H1 (cell line): Measurements from ENCODE around the gene IMPG2. TPM values are rescaled to one million over a fixed set of nuclear protein-coding genes. Genes with fewer than 3 reads are reported as not detected.

ENCODE experiments used
- CTCF ChIA-PET: fragments of 300-600 bp; sonication (Branson Sonifier 250); formaldehyde crosslinking; loops from one replicate; lab custom pipeline; 2021; ENCODE audit not compliant: partially characterized antibody; lab: Charles Lee
- POLR2A ChIA-PET: fragments of 300-600 bp; sonication (Branson Sonifier 250); formaldehyde crosslinking; loops from one replicate; lab custom pipeline; 2021; ENCODE audit warnings: inconsistent platforms; ENCODE audit not compliant: partially characterized antibody; lab: Charles Lee
- DNase-seq, 2 experiments: peaks; one replicate each; pipeline versions ENCODE4 v3.0.0 to v3.0.0-alpha.2; 2010 to 2022; ENCODE audit warnings: low spot score in 2 of 2, low read depth in 1 of 2, mixed read lengths in 1 of 2
- FAIRE-seq: peaks from 2 replicates; lab custom pipeline; 2011; peaks lifted over from hg19 to GRCh38; lab: Jason Lieb, UNC
- H2AFZ ChIP-seq: 2 replicates; pipeline ENCODE4 v1.8.1; 2012; ENCODE audit warnings: low read length, inconsistent platforms
- H2AK5ac ChIP-seq: 2 replicates; pipeline ENCODE4 v1.6.1; 2013; ENCODE audit warnings: low read depth, low read length
- H2BK120ac ChIP-seq: replicated peaks from 2 replicates; pipeline ENCODE3; 2013; ENCODE audit warnings: low read depth, low read length, inconsistent platforms
- H2BK12ac ChIP-seq: 2 replicates; pipeline ENCODE4 v1.6.1; 2013; ENCODE audit warnings: low read depth, low read length
- H2BK15ac ChIP-seq: 2 replicates; pipeline ENCODE4 v1.6.1; 2013; ENCODE audit warnings: low read length
- H2BK20ac ChIP-seq: 2 replicates; pipeline ENCODE4 v1.6.1; 2013; ENCODE audit warnings: low read length
- H2BK5ac ChIP-seq: 2 replicates; pipeline ENCODE4 v1.6.1; 2013; ENCODE audit warnings: low read depth, low read length
- H3K14ac ChIP-seq: 2 replicates; pipeline ENCODE4 v1.6.1; 2013; ENCODE audit warnings: inconsistent platforms; ENCODE audit not compliant: insufficient read length
- H3K18ac ChIP-seq: 2 replicates; pipeline ENCODE4 v1.6.1; 2013; ENCODE audit warnings: low read length; ENCODE audit errors: extremely low read depth
- H3K23ac ChIP-seq: 2 replicates; pipeline ENCODE4 v1.6.1; 2013; ENCODE audit warnings: inconsistent platforms; ENCODE audit not compliant: insufficient read length
- H3K23me2 ChIP-seq: 2 replicates; pipeline ENCODE4 v1.6.1; 2013; ENCODE audit warnings: low read depth, low read length
- H3K27ac ChIP-seq: 2 replicates; pipeline ENCODE4 v1.6.1; 2011; ENCODE audit warnings: low read depth, low read length, inconsistent platforms
- H3K27me3 ChIP-seq, 4 experiments: replicated peaks in 1 of 4; 1 replicate in 1 of 4; 2 replicates in 3 of 4; pipeline versions ENCODE4 v1.6.1 to v1.8.1; 2011 to 2013; ENCODE audit warnings: low read length in 3 of 4, mild to moderate bottlenecking in 3 of 4, inconsistent platforms in 2 of 4, mixed read lengths in 2 of 4, moderate library complexity in 1 of 4; ENCODE audit not compliant: control insufficient read depth in 3 of 4, insufficient read depth in 3 of 4; ENCODE audit errors: extremely low read depth in 1 of 4
- H3K36me3 ChIP-seq, 4 experiments: 2 replicates each; pipeline versions ENCODE4 v1.6.1 to v1.8.1; 2011 to 2013; ENCODE audit warnings: mild to moderate bottlenecking in 4 of 4, low read length in 3 of 4, moderate library complexity in 2 of 4, control low read depth in 1 of 4, inconsistent platforms in 1 of 4; ENCODE audit not compliant: insufficient read depth in 4 of 4, control insufficient read depth in 2 of 4
- H3K4ac ChIP-seq: replicated peaks from 2 replicates; pipeline ENCODE3; 2013; ENCODE audit warnings: low read length, low read depth, mixed read lengths, inconsistent platforms; ENCODE audit not compliant: insufficient read length
- H3K4me1 ChIP-seq, 4 experiments: replicated peaks in 1 of 4; 1 replicate in 1 of 4; 2 replicates in 3 of 4; pipeline versions ENCODE4 v1.6.1 to v1.8.1; 2011 to 2013; ENCODE audit warnings: low read length in 3 of 4, inconsistent platforms in 2 of 4, mixed read lengths in 1 of 4; ENCODE audit not compliant: insufficient read depth in 4 of 4, control insufficient read depth in 3 of 4
- H3K4me2 ChIP-seq, 2 experiments: 2 replicates each; pipeline versions ENCODE4 v1.6.1 to v1.8.1; 2011 to 2013; ENCODE audit warnings: low read depth in 2 of 2, low read length in 2 of 2, control low read depth in 1 of 2, inconsistent platforms in 1 of 2, mild to moderate bottlenecking in 1 of 2; ENCODE audit not compliant: insufficient read depth in 1 of 2
- H3K4me3 ChIP-seq, 4 experiments: fragments of 200-600, 300-600 bp in 1 of 4; sonication (generic), shearing (Covaris generic), sonication (Bioruptor Twin) in 1 of 4; 2 replicates each; pipeline versions ENCODE4 v1.5.1 to v1.8.1; 2011 to 2016; ENCODE audit warnings: low read length in 4 of 4, low read depth in 3 of 4, control low read depth in 2 of 4, inconsistent platforms in 2 of 4, mild to moderate bottlenecking in 2 of 4, mixed read lengths in 1 of 4, moderate library complexity in 1 of 4; ENCODE audit not compliant: insufficient read depth in 2 of 4; ENCODE audit errors: extremely low read depth in 1 of 4
- H3K56ac ChIP-seq: replicated peaks from 2 replicates; pipeline ENCODE3; 2013; ENCODE audit warnings: low read depth, mild to moderate bottlenecking, mixed read lengths, low read length, inconsistent platforms; ENCODE audit not compliant: insufficient read length
- H3K79me1 ChIP-seq: 2 replicates; pipeline ENCODE4 v1.6.1; 2013; ENCODE audit warnings: low read depth, low read length, control low read depth
- H3K79me2 ChIP-seq, 2 experiments: 2 replicates each; pipeline versions ENCODE4 v1.6.1 to v1.8.1; 2012 to 2013; ENCODE audit warnings: low read length in 2 of 2, mild to moderate bottlenecking in 2 of 2, inconsistent platforms in 1 of 2; ENCODE audit not compliant: insufficient read depth in 2 of 2, control insufficient read depth in 1 of 2
- H3K9ac ChIP-seq, 4 experiments: replicated peaks in 1 of 4; 1 replicate in 1 of 4; 2 replicates in 3 of 4; pipeline versions ENCODE4 v1.6.1 to v1.8.1; 2011 to 2013; ENCODE audit warnings: low read depth in 3 of 4, low read length in 3 of 4, control low read depth in 2 of 4, mild to moderate bottlenecking in 2 of 4, moderate library complexity in 2 of 4, inconsistent platforms in 1 of 4; ENCODE audit errors: extremely low read depth in 1 of 4
- H3K9me3 ChIP-seq, 2 experiments: 2 replicates each; pipeline versions ENCODE4 v1.6.1 to v1.8.1; 2012 to 2013; ENCODE audit warnings: mild to moderate bottlenecking in 2 of 2, moderate library complexity in 2 of 2, control low read depth in 1 of 2, inconsistent platforms in 1 of 2, low read depth in 1 of 2, low read length in 1 of 2, mixed read lengths in 1 of 2; ENCODE audit not compliant: insufficient read depth in 2 of 2
- H4K20me1 ChIP-seq, 2 experiments: replicated peaks in 1 of 2; 2 replicates each; pipeline versions ENCODE3 to v1.8.1; 2011 to 2013; ENCODE audit warnings: inconsistent platforms in 2 of 2, low read length in 2 of 2, mild to moderate bottlenecking in 1 of 2; ENCODE audit not compliant: insufficient read depth in 2 of 2, control insufficient read depth in 1 of 2
- H4K5ac ChIP-seq: 2 replicates; pipeline ENCODE4 v1.6.1; 2013; ENCODE audit warnings: low read length, low read depth, mixed read lengths, inconsistent platforms; ENCODE audit not compliant: insufficient read length
- H4K8ac ChIP-seq: 2 replicates; pipeline ENCODE4 v1.8.0; 2013; ENCODE audit warnings: mild to moderate bottlenecking, moderate library complexity, low read length, inconsistent platforms; ENCODE audit not compliant: insufficient read depth; ENCODE audit errors: extremely low read depth
- H4K91ac ChIP-seq: replicated peaks from 2 replicates; pipeline ENCODE3; 2013; ENCODE audit warnings: low read length, mixed read lengths, inconsistent platforms; ENCODE audit not compliant: insufficient read length
- BACH1 ChIP-seq: IDR thresholded peaks from 2 replicates; pipeline ENCODE4 v1.6.1; 2012; ENCODE audit warnings: low read length, improper control_type of control experiment
- BCL11A ChIP-seq, 2 experiments: IDR thresholded peaks; one replicate each; pipeline ENCODE4 v1.6.1; 2011; ENCODE audit warnings: low read depth in 2 of 2, low read length in 2 of 2, mild to moderate bottlenecking in 2 of 2
- CREB1 ChIP-seq: IDR thresholded peaks from 2 replicates; pipeline ENCODE4 v1.6.1; 2012; ENCODE audit warnings: inconsistent platforms
- CTCF ChIP-seq, 3 experiments: IDR thresholded peaks; 1 replicate in 2 of 3; 2 replicates in 1 of 3; pipeline versions ENCODE4 v1.5.1 to v1.6.1; 2011; ENCODE audit warnings: low read length in 3 of 3, mild to moderate bottlenecking in 3 of 3, inconsistent platforms in 2 of 3, low read depth in 1 of 3, moderate library complexity in 1 of 3; ENCODE audit not compliant: insufficient read depth in 1 of 3; ENCODE audit errors: control extremely low read depth in 1 of 3
- HDAC2 ChIP-seq, 2 experiments: fragments of 300-600 bp in 1 of 2; sonication (generic) in 1 of 2; IDR thresholded peaks; 2 replicates each; pipeline ENCODE4 v1.6.1; 2011 to 2012; ENCODE audit warnings: low read depth in 2 of 2, low read length in 2 of 2, mild to moderate bottlenecking in 2 of 2, moderate library complexity in 2 of 2, borderline replicate concordance in 1 of 2, inconsistent platforms in 1 of 2
- KDM1A ChIP-seq: fragments of 200-600, 300-600 bp; sonication (generic); IDR thresholded peaks from 2 replicates; pipeline ENCODE4 v1.7.1; 2016; ENCODE audit warnings: mild to moderate bottlenecking, low read length, borderline replicate concordance
- RXRA ChIP-seq: IDR thresholded peaks from 2 replicates; pipeline ENCODE4 v1.6.1; 2011; ENCODE audit warnings: low read depth, mild to moderate bottlenecking, low read length, moderate library complexity; ENCODE audit not compliant: insufficient read depth
- SAP30 ChIP-seq: fragments of 300-600 bp; sonication (generic); IDR thresholded peaks from 2 replicates; pipeline ENCODE4 v1.7.1; 2012; ENCODE audit warnings: low read length, moderate library complexity, mild to moderate bottlenecking, inconsistent platforms; ENCODE audit not compliant: insufficient read depth, insufficient replicate concordance
- SIX5 ChIP-seq: IDR thresholded peaks from 2 replicates; pipeline ENCODE4 v1.6.1; 2011; ENCODE audit warnings: mild to moderate bottlenecking, low read depth, low read length
- SP2 ChIP-seq: IDR thresholded peaks from 2 replicates; pipeline ENCODE4 v1.6.1; 2012; ENCODE audit warnings: mild to moderate bottlenecking, low read length, inconsistent platforms
- TAF7 ChIP-seq: optimal IDR thresholded peaks from 2 replicates; pipeline ENCODE3; 2011; ENCODE audit warnings: low read depth, mild to moderate bottlenecking, inconsistent platforms, low read length, moderate library complexity, borderline replicate concordance
- TCF12 ChIP-seq: IDR thresholded peaks from 2 replicates; pipeline ENCODE4 v1.6.1; 2011; ENCODE audit warnings: low read depth, mild to moderate bottlenecking, low read length
- WGBS, 2 experiments: shearing (Covaris generic) in 1 of 2; methylation state at CpG; one replicate each; pipeline versions ENCODE4 v1.1.6 to v1.1.7; 2013 to 2015; ENCODE audit warnings: low lambda C conversion rate in 2 of 2, mixed read lengths in 2 of 2, inconsistent platforms in 1 of 2, low coverage in 1 of 2, missing lambda C conversion rate in 1 of 2; ENCODE audit not compliant: insufficient replicate concordance in 2 of 2, insufficient coverage in 1 of 2, insufficient read length in 1 of 2; ENCODE audit errors: extremely low coverage in 1 of 2, missing lambda C conversion rate in 1 of 2; 5-methylcytosine and 5-hydroxymethylcytosine counted together
- polyA plus RNA-seq, 7 experiments: library from polyadenylated mRNA; depleted of rRNA in 3 of 7; stranded (reverse) in 5 of 7; unstranded in 2 of 7; fragments of >200 nt in 5 of 7; fragments of 200-250 nt in 2 of 7; gene quantifications; 1 replicate in 5 of 7; 2 replicates in 1 of 7; 4 replicates in 1 of 7; pipeline versions ENCODE4 v1.2.1 to v1.2.3, GENCODE V29; 2011 to 2013; ENCODE audit warnings: missing spikeins in 2 of 7, mixed read lengths in 2 of 7
- total RNA-seq: library from RNA; stranded (reverse); fragmentation: NEBNext Ultra II Directional; extraction: Animal tissue kit (Norgen Biotek cat#: 25700); gene quantifications from 2 replicates; pipeline ENCODE4 v1.2.1, GENCODE V29; 2021

Gene IMPG2
- total and polyA plus RNA-seq, 2 of the 8 experiments (the other 6 are each of a cell fraction or from before 2014, with no cell fraction given): 0.03 to 0.06 TPM

- H3K4ac ChIP-seq: no peak overlapping the region
- H2BK5ac ChIP-seq: no peak overlapping the region
- H3K79me2 ChIP-seq: no peaks in the 10 kb centered on the region
- H3K23ac ChIP-seq: no peak overlapping the region
- H2BK12ac ChIP-seq: no peak overlapping the region
- no peaks in the 10 kb centered on the region for H3K36me3 ChIP-seq
- no peak overlapping the region for H2AFZ ChIP-seq
- H4K91ac ChIP-seq: no peak overlapping the region
- no peak overlapping the region for H2BK20ac ChIP-seq
- no peak overlapping the region for H2BK120ac ChIP-seq
- H3K56ac ChIP-seq: no peak overlapping the region
- no peak overlapping the region for H2AK5ac ChIP-seq
- CTCF ChIA-PET: no interaction called here
- no peaks in the 10 kb centered on the region for H3K23me2 ChIP-seq
- TF ChIP-seq SAP30 (no peak), HDAC2 (IDR thresholded peaks at IDR 0.05; ENCODE audit: borderline replicate concordance in 1 of 2, low read depth in 2 of 2, low read length in 2 of 2) (no peak), TCF12 (no peak), KDM1A (no peak), SP2 (no peak), TAF7 (no peak), BACH1 (no peak), CTCF (IDR thresholded peaks at IDR 0.05; ENCODE audit: control extremely low read depth in 1 of 3, insufficient read depth in 1 of 3, low read depth in 1 of 3, low read length in 3 of 3) (no peak), RXRA (no peak), SIX5 (no peak), CREB1 (no peak), BCL11A (IDR thresholded peaks at IDR 0.05; ENCODE audit: low read depth in 2 of 2, low read length in 2 of 2) (no peak)
- DNase-seq: no peak
- H3K14ac ChIP-seq: no peak overlapping the region
- H4K5ac ChIP-seq: no peak overlapping the region
- no peak overlapping the region for H3K9ac ChIP-seq
- H3K4me1 ChIP-seq: peaks cover 0 to 5% (median 0%) of the 10 kb centered on the region in 4 experiments; a peak in 1 of 7 replicates
- H4K20me1 ChIP-seq: peaks cover 0 to 2% of the 10 kb centered on the region in 2 experiments
- H3K27ac ChIP-seq: no peak overlapping the region
- H2BK15ac ChIP-seq: no peak overlapping the region
- no peak overlapping the region for H3K18ac ChIP-seq
- H3K4me2 ChIP-seq: no peak overlapping the region
- WGBS, 2 experiments: 83% methylated on average over 2 of the region's 2 CpGs; no CpG with 5 or more reads in 1 of the 2 experiments
- no peak overlapping the region for H4K8ac ChIP-seq
- H3K4me3 ChIP-seq: no peak overlapping the region
- H3K27me3 ChIP-seq: peaks cover 17 to 47% (median 37%) of the 10 kb centered on the region in 4 experiments
- H3K9me3 ChIP-seq: no peaks in the 10 kb centered on the region; a peak in 1 of 4 replicates
- FAIRE-seq: no peak
- no peaks in the 10 kb centered on the region for H3K79me1 ChIP-seq
- POLR2A ChIA-PET: no interaction called here
Observed at GRCh38 chr3:101273608-101274007, 46.8 kb downstream of the IMPG2 start.
